Activated T-cell treated with anti-CD3 and anti-CD28 coated beads for 1 hour (primary cell): ENCODE measurements around the gene LPCAT2.
"Not testable (repeated sequence)": the region's sequence is repeated elsewhere in the genome, so short reads cannot be mapped to it uniquely, and the experiment has no call there.

Experiments used
- DNase-seq: peaks from one replicate; pipeline ENCODE4 v3.0.0-alpha.2; 2020; ENCODE audit warnings: low read depth

Gene LPCAT2

DNA sequence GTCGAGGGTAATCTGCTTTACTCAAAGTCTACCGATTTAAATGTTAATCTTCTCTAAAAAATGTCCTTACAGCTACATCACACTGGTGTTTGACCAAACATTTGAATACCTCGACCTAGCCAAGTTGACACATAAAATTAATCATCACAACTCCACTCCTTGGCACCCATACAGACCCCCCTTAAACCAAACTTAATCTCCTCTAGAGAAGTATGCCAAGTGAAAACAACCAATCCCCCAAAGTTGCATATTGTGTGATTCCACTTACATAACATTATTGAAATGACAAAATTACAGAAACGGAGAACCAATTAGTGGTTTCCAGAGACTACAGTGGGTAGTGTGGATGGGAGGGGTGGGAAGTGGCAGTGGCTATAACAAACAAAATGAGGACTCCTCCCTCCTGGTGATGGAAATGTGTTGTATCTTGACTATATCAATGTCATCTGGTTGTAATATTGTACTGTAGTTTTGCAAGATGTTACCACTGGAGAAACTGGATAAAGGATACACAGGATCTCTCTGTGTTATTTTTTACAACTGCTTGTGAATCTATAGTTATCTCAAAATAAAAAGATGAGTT, 97.0 kb downstream of the LPCAT2 start:
- no peak for DNase-seq

DNA sequence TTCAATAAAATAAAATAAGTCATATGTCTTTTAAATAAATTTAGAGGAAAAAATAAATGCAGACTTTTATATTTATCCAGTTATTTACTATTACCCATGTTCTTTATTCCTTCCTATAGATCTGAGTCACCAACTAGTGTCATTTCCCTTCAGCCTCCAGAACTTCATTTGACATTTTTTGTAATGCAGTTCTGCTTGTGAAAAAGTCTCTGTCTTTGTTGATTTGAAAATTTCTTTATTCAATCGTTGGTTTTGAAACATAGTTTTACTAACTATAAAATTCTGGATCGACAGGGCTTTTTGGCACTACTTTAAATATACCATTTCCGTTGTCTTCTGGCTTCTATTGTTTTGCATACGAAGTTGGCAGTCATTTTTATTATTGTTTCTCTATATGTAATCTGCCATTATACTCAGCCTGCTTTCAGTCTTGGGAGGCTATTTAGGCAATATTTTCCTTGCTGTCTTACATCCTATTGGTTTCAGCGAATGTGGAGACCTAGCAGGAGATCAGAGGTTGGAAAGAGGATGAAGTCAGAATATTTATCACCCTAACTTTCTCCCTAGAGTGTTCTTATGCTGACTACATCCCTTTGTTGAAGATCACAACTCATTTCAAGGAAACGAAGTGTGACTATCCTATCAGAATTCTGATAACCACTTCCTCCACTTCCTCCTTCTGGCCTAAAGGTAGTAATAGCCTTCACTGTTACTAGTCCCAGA, 104.9 kb downstream of the LPCAT2 start:
- DNase-seq, result no peak

DNA sequence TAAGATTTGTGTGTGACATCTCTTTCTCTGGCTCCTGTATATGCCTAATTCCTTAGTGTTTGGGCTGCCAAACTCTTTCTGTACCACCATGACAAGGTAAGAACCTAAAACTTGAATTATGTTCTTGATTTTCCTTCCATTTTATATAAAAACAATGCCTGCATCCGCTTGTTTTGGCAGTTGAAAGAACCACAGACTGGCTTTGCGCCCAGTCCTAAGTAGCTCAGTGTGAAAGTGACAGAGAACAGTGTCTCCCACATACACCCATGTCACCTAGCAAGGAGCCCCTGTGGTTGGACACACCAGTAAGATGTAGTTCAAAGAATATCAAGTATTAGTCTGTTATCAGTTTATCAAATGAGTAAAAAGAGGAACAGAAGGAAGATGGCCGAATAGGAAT, 106.2 kb downstream of the LPCAT2 start:
- no peak for DNase-seq

DNA sequence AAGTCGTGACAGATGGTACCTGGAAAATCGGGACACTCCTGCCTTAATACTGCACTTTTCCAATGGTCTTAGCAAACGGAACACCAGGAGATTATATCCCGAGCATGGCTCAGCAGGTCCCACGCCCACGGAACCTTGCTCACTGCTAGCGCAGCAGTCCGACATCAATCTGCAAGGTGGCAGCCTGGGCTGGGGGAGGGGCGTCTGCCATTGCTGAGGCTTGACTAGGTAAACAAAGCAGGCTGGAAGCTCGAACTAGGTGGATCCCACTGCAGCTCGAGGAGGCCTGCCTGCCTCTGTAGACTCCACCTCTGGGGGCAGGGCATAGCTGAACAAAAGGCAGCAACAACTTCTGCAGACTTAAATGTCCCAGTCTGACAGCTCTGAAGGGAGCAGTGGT, 106.8 kb downstream of the LPCAT2 start:
- not testable (repeated sequence) for DNase-seq

DNA sequence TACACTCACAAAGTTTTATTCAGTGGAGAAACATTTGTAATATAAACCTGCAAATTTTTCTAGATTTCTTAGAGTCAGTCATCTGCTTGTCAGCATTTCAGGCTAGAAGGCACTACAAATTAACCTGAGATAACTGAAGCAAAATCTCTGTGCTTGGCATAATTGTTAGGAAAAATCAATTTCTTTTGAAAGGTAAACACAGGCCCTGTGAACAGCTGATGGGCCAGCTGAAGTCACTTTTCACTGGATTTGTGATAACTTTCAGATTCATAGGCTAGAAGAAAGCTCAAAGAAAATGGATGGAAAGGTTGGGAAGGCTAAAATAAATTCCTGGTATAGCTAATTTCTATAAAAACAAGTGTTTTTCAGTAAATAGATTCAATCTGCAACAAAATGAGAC, 112.9 kb downstream of the LPCAT2 start:
- no peak for DNase-seq

DNA sequence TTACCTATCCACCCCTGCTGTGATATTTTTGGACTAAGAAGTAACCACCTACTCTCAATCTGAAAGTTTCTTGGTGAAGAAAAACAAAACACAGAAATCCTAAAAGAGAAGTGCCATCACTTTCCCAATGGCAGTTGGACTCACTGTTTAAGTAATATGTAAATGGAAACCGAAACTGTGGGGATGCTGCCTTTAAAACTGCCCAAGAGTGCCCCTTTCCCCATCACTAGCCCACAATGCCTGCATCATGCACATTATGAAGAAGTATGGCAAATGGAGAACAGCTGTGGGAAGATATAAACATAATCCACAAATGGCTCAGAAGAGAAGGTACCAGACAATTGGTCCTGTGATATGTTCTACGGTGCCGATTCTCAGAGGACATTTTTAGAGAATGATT, 113.4 kb downstream of the LPCAT2 start:
- DNase-seq, result no peak

DNA sequence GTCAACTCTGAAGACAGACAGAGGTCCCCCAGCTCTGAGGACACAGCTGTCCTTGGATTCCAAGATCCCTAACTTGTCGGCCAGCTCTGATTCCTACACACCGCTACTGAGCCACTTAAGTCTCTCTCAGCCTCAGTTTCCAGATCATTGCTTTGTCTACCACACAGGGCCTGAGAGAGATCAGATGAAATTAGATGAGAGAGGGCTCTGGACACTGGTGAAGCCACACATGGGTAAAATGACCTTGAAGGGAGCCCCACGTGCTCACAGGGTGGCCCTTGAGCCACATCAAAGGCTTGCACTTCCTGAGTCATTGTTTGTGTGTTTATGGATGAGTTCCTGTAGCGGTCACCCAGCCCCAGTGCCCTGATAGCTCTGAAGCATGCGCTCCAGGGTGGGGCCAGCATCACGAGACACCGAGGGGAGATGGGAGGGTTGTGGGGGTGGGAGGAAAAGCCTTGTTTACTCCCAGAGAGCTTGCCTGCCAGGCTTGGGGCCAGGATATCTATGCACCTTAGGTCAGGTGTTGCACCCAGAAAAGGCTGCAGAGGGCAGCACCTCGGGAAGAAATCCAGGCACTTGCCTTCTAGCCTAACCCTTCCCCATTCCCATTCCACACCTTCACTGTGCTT, 114.2 kb downstream of the LPCAT2 start:
- no peak for DNase-seq

DNA sequence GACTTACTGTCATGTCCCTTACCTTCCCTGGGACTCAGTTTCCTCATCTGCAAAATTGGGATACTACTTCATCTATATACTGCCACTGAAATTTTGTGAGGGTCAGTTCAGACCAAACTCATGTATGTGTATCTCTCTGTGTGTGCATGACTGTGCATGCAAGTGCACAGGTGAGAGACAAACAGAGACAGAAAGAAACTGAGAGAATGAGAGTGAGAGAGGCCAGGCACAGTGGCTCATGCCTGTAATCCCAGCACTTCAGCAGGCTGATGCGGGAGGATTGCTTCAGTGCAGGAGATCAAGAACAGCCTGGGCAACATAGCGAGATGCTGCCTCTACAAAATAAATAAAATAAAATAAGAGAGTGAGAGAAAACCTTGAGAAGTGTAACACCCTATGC, 114.8 kb downstream of the LPCAT2 start:
- no peak for DNase-seq

DNA sequence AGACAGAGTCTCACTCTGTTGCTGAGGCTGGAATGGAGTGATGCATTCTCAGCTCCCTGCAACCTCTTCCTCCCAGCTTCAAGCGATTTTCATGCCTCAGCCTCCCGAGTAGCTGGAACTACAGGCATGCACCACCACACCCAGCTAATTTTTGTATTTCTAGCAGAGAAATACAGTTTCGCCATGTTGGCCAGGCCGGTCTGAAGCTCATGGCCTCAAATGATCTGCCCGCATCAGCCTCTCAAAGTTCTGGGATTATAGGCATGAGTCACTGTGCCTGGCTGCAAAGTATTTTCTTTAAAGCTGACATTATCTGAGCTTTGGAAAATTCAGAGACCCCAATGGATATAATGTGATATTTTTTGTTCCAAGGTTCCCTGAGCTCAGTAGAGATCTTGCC, 115.8 kb downstream of the LPCAT2 start:
- DNase-seq, result no peak

DNA sequence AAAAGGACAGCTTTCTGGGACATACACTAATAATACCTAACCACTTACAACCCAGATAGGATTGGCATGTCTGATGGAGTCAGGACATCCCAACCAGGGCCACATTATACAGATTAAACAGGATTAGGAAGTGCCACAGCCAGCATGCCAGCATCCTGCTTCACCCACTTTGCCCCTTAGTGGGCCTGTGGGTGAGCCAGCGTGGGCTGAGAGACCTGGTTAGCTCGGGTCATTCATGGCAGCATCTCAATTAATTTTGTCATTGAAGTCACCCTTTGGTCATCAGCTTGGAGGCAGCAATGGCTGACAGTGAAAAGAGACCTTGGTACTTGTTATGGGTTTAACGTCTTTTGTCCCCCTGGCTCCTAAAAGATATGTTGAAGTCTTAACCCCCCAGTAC, 117.0 kb downstream of the LPCAT2 start:
- no peak for DNase-seq

DNA sequence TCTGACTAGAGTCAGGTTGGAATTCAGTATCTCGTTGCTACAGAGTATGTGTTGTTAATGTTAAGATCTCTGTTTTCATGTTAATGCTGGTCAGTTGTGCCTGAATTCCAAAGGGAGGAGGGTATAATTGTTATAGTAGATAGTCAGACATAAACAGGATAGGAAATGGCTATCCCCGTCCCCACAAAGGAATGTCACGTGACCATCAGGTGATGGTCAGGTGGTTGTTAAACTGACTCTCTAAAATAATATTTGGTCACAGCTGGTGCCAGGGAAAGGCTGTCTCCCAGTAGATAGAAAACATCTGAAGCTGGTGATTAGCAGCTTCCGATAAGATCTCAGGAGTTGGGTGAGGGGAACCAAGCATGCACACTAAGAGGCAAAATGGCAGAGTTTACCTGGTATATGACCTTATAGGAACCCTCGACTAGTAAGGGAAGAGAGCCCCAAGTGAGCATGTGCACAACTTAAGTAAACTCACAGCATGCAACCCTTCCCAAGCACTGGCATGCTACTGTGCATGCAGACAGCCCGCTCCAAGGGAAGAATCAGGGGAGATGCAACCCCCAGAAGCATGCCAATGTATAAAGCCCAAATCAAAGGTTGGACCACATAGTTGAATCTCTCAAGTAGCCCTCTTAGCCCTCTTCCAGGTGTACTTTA, 119.6 kb downstream of the LPCAT2 start:
- no peak for DNase-seq

DNA sequence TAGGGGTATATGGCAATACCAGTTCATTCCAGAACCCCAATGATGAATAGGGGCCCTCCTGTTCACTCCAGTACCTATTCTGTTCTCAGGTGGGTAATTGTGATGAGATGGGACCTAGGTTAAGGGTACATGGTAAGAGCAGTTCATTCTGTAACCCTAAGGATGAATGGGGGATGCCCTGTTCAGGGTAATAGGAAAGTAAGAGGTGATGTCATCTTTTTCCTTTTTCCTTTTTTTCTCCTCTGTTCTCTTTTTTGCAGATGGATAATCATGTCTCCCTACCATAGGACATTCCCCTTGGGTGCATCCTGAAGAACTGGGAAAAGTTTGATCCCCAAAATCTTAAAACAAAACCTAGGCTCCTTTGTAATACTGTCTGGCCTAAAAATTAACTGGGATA, 121.9 kb downstream of the LPCAT2 start:
- DNase-seq, result no peak

DNA sequence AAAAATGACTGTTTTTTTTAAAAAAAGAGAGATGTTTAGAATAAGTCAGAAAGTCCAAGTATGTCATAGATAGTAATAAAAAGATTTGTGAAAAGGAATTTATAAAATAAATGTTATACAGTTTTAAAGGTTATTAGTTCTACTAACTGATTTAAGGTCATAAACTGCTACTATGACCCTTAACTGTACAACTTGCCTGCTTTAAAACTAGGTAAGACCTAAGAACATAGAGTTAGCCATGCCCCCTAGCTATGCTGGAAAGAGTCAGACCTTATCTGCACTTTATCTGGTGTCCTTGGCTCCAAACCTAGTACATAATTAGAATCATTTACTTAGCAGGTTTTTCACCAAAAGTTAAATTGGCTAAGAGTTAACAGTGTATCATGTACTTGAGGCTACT, 123.4 kb downstream of the LPCAT2 start:
- DNase-seq, result no peak

DNA sequence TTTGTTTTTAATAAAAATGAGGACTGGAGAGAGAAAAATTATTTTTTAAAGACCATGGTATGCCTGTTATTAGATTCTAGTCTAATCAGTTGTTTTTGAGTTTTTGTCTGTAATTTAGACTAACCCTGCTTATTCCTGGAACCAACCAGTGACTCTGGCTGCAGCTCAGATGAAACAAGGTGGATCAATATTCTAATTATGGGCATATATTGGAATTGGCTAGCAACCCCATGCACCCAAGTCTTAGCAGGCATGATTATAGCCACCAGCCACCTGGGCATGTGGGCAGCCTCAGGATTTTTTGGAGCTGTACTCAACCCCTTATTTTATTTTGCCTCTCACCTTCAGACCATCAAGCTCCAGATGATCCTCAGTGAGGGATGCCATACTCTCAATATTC, 125.3 kb downstream of the LPCAT2 start:
- no peak for DNase-seq
